Stimulated activated CD8-positive, alpha-beta memory T cell treated with anti-CD3 and anti-CD28 coated beads, Interleukin-7, amount 100 ng/mL, for 48 hours (primary cell): Measurements from ENCODE around the gene CAPZA2.

Source experiments
- DNase-seq, 2 donors: peaks; one replicate each; pipeline ENCODE4 v3.0.0-alpha.2; 2020; ENCODE audit warnings: low read depth in 1 of 2; ENCODE audit errors: extremely low read depth in 1 of 2

The CAPZA2 gene

DNA sequence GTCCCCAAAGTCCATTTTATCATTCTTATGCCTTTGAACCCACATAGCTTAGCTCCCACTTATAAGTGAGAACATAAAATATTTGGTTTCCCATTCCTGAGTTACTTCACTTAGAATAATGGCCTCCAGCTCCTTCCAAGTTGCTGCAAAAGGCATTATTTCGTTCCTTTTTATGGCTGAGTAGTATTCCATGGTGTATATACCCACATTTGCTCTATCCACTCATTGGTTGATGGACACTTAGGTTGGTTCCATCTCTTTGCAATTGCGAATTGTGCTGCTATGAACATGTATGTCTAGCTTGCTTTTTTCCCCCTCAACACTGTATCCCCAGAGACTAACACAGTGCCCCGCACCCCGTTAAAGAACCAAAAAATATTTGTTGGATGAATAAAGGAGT lies 670 bp upstream of the CAPZA2 start:
- no peak for DNase-seq

DNA sequence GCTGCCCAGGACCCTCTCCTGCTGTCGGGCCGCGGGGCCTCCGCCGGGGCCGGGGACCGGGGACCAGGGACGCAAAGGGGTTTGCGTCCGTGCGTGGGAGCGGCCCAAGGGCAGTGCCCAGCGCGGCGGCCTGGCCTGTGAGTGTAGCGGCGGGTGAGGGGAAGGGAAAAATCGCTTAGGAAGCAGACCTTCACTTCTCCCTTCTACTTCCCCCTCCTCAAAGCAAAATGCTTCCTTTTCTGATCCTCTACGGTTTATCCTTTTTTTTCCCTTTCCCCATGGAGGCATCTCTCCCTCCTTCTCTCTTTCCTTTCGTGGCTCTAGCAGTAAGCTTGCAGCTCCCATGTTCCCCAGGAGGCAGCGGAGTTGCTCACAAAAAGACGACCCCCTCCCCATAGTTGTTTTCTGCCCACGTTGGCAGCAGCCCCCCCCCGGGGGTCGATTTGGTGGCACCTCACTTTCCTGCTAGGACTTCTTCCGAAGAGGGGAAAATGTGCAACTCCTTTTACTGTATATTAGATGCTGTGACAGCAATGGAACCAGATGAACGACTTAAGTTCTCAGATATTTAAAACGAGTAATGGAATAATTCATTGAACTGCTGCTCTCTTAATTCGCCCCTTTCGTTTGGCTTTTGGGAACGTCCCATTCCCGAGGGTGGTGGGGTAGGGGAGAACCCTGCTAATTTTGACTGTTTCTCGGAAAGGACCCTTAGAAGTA lies 724 bp downstream of the CAPZA2 start:
- DNase-seq, result no peak

DNA sequence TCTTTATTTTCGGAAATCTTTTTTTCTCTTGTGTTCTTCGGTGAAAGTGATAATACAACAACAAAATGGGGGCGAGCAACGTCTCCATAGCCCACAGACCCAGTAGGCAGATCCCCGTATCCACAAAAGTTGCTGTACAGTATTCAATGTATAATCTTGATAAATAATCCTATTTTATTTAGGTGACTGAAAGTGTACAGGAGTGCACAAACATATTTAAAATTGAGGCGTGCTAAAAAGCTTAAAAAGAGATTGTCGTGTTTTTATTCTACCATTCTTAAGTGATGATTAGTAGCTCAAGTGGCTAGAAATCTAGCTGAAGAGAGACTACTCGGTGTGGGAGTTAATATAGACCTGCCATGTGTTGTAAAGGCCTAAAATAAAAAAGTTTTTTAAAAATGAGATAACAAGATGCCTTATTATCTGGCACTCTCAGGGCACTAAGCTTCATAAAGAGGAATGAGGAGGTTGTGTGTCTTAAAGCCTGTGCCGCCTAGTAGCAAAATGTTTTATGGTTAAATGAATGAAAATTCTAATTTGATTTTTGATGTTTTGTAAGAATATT lies 1.6 kb downstream of the CAPZA2 start:
- DNase-seq, result no peak

DNA sequence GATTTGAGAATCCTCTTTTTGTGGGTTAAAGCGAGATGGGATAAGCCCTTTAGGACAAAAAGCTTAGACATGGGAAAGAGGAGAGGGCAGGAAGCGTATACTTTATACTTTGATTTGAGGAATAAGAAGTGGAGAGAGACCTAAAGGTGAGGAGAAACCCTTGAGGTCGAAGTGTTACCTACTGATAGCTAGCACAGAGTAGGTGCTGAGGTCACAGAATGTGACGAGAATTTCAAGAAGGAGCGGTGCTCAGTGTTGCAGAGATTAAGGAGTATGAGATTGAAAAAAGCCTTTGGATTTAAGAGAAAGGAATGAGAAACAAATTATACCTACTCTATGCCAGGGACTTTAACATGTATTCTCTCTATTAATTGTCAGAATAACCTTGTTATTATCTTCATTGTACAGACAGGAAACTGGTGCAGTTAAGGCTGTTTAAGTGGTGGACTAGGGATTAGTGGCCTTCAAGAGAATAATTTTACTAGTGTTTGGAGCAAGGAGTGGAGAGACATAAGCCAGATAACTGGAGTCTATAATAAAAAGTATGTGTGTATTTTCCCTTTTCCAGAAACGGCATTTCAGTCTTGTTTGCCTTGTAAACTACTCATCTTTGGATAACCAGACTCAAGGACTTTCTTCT lies 8.8 kb downstream of the CAPZA2 start:
- no peak for DNase-seq

DNA sequence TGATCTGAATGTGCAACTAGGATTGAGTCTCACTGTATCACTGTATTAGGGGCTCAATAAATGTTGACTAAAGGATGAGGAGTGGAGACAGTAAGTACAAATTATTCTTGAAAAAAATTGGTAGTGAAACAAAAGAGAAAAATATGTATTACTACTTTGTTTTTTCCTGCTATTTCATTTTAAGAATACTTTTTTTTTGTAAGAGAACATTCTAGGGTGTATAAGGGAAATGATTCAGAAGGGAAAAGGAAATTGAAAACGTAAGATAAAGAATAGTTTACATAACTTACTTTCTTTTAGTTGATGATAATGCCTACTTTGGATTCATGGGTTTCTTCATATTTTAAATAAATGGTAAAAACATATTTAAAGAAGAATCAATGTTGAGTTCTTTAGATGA lies 9.6 kb downstream of the CAPZA2 start:
- DNase-seq, result no peak

DNA sequence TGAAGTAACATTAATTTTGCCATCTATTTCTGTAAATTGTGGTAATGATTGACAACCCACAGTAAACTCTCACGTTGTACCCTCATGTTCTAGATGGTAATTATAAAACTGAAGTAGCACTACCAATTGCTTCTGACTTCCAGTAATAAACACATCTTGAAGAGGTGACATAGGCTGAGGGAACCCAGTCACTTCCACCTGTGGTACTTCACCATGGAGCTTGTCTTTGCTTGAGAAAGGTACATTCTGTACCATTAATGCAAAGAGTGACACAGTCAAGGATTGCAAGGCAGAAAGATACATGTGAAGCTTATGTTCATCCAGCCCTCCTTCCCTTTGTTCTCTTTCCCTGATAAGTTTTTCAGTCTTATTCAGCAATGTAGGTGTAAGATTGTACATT lies 11.2 kb downstream of the CAPZA2 start:
- DNase-seq, result no peak

DNA sequence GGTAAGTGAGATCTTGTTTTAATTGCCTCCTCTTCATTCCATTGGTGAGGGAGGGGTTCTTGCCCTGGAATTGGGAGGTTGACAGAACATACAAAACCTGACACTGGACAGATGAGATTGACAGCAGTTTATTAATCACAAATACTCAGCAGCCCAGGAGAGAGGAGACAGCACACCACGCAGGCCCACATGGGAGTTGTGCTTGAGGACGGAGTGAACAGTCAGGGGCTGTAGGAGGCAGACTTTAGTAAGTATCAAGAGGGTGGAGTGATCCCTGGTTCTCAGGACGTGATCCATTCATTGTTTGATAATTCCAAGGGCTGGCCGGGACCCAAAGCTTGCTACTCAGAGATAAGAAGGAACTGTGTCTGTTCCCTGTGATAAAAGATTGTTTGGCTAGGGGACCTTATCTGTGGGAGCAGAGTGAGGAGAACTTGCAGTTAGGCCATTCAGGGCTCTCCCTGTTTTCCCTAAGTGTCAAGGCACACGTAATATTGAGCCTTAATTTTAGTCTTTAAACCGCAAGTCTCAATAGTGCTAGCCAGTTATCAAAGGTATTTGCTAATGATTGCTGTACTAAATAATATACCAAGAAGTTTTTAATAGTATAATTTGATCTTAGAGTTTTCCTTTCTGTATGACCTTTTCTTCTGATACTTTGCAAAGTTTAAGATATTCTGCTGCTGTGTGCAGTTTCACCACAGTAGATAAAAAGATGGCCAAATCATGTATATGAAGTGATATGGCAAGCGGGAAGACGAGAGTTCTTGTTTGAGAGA lies 14.5 kb downstream of the CAPZA2 start:
- no peak for DNase-seq

DNA sequence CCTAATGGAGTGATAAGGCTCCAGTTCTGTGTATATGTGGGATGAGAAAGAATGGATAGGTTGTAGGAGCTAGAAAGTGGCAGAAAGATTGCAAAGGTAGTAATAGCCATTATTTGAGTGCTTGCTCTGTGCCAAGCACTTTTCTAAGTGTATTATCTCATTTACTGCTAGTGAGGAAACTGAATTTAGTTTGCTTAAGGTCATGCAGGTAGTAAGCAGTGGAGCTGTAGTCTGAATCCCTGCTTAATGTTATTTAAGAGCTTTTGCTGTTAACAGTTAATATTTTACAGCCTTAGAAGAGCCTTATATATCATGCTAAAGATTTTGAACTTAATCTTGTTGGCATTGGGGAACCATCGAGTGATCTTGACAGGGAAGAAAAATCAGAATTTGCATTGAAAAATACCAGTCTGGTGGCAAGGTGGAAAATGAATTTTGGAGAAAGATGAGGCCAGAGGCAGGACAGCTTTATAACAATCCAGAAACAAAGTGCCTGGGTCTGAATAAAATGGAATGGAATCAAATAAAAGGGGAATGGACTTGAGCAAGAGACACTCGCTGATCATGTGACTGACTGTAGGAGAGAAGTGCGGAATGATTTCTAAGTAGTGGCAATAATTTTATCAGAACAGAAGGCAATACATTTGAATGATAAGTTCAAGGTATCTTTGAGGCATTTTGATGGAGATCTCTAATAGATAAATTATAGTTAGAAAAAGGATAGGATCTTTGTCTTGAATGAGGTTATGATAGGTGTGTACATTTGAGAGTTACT lies 15.2 kb downstream of the CAPZA2 start:
- DNase-seq, result no peak

DNA sequence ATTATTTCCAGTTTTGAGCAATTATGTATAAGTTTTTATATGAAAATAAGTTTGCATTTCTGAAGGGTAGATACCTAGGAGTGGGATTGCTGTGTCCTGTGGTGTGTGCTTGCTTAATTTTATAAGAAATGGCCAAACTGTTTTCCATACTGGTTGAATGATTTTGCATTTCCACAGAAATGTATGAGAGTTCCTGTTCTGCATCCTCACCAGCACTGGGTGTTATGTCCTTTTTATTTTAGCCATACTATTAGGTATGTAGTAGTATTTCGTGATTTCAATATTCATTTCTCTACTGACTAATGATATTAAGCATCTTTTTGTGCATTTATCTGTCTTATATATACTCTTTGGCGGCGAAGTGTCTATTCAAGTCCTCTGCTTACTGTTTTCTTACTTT lies 22.3 kb downstream of the CAPZA2 start:
- DNase-seq, result no peak

DNA sequence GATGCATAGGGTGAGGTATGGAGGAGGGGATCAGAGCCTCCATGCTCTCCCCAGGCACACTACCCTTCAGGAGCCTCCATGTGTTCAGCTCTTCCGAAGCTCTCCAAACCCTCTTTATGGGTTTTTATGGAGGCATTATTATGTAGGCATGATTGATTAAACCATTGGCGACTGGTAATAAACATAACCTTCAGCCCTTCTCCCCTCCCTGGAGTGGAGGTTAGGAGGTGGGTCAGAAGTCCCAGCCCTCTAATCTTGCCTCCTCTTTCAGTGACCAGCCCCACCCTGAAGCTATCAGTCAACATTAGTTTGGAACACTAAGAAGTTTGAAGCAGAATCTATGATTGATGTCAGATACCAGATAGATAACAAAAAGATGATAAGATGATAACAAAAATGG lies 23.3 kb downstream of the CAPZA2 start:
- DNase-seq, result no peak

DNA sequence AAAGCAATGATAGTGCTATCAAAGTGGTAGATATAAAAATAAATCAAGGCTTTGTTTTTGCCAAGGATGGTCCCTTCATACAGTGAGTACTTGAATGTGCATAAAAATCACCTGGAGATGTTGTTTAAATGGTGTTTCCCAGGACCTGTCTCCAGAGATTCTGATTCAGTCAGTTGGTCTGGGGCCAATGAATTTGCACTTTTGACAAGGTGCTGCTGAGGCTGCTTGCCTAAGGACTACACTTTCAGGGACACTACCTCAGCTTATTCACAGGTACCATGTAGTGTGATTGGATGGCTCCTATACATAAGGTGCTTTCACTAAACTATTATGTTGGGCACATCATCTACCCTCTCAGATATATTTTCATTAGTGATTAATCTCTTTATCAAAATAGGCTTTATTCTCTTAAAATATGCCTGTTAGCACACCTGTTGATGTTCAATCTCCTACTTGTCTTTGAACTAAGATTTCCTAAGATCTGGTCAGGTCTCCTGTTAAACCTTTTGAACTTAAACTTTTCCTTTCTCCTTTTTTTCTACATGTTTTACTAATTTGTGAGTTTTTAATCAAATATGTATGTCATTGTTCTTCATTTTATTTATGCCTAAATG lies 24.3 kb downstream of the CAPZA2 start:
- DNase-seq, result no peak

DNA sequence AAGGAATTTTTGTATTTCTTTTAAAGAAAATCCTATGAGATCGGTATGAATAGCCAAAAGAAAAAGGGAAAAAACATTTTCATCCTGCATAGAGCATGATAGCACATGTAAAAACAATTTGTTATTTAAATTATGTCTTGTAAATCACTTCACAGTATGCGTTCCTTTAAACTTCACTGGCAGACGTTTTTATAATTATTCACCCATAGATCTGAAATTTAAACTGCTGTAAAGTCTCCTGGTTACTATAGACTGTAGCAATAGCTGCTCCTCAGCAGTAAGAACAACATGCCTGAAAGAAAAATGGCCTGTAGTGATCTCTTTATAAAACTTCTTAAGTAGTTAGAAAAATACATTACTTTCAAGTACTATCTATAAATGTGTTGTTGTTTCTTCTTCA lies 26.5 kb downstream of the CAPZA2 start:
- DNase-seq, result no peak

DNA sequence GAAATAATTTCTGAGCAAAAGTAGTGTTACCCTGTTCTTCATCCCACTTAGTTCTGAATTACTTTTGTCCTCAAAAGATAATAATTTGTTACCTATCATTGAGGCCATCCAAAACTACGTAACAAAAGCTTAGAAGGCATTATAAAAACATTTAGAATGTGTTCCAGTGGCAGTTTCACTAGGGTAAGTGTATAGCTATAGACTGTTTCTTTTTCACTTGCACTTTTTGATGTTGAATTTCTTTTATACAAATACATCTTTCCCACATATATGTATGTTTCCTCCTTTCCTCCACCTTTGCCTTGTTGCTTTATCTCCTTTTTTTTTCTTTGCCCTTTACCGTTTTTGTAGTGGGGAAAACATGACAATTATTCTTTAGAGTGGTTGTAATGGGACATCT lies 33.5 kb downstream of the CAPZA2 start:
- no peak for DNase-seq

DNA sequence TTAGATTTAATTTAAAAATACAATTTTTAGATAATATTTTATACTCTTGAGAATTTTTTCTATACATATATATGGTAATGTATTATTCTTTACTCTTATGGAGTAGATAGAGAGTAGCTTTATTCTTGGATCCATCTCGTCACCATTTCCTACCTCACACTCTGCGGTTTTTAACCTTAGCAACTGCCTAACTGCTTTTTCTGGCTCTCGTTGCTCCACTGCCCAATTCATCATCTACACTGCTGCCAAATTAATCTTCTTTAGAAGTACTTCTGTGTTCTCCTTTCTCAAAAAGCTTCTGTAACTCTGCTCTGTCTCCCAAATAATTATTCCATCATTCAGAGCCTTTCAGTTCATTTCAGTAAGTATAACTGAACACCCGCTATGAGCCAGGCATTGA lies 35.3 kb downstream of the CAPZA2 start:
- DNase-seq, result no peak

DNA sequence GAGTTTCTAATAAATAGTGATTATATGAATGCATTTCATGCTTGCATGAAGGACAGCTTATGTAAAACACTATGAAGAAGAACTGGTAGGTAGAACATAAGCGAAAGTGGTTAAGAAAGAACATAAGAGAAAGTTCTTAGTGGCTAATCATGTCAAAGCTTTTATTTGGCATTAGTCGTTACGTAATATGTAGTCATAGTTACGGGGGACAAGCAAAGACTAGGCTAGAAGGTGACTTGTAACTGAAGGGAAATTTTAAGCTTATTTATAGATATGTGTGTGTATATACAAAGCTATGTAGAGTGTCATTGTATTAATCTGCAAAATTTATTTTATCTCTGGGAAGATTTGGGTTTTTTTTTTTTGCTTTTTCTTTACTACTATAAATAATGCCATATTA lies 36.9 kb downstream of the CAPZA2 start:
- DNase-seq, result no peak

DNA sequence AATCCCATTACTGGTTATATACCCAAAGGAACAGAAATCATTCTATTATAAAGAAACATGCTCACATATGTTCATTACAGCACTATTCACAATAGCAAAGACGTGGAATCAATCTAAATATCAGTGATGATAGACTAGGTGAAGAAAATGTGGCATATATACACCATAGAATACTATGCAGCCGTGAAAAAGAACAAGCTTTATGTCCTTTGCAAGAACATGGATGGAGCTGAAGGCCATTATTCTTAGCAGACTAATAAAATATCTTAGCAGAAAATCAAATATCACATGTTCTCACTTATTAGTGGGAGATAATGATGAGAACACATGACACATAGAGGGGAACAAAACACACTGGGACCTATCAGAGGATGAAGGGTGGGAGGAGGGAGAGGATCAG lies 38.8 kb downstream of the CAPZA2 start:
- DNase-seq, result no peak

DNA sequence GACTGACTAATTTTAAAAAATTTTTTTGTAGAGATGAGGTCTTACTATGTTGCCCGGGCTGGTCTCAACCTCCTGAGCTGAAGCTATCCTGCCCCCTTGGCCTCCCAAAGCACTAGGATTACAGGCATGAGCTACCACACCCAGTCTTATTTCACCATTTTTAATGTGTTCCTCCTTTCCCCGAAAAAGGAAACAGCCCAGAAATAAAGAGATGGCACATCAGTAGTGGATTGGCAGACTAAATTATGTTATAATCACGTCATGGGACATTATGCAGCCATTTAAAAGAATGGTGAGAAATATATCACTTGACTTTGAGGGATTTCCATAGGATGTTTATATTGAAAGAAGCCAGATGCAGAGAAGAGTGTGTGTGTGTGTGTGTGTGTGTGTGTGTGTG lies 40.5 kb downstream of the CAPZA2 start:
- no peak for DNase-seq

DNA sequence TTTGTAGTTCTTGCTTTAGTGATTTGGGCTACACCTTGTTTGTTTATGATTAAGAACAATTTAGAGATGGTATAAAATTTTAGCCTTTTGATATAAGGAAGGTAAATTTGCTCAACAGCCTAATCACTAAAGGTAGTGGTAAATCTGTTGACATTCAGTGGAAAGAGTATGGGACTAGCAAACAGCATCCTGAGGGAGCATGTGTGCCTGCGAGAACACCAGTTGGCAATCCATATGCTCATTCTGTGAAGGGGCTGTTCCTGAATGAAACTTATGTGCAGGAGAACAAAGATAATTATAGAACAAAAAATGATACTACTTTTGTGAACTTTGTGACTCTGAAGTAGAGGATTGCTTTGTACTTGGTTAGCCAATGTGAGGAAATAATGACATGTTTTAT lies 44.0 kb downstream of the CAPZA2 start:
- DNase-seq, result no peak

DNA sequence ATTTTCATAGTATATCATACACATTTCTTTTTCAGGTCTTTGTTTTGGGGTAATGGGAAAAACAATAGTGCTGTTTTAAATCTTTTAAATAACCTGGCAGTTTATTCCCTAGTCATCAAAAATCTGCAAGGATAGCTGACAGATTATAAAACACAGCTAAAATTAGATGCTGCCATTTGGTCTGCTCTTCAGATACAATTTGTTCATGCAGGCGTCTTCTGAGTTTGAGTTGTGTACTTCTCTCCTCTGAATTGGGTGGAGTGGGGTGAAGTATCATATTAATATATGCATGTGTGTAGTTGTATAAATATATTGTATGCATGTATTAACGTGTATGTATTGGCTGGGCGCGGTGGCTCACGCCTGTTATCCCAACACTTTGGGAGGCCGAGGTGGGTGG lies 48.0 kb downstream of the CAPZA2 start:
- DNase-seq, result no peak

DNA sequence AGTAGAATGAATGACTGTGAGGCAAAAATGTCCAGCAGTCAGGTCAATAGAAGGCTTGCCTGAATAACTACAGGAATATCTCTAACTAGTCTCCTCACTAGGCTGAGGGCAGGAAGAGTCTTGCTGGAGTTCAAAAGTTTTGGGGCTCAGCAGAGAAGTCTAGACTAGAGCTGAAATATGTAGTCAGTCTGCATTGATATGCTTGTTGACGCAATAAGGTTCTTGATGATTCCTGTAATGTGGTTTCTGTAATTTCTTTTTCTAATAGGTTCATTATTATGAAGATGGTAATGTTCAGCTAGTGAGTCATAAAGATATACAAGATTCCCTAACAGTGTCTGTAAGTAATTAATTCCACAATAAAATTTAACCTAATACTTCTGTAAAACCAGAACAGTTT lies 49.4 kb downstream of the CAPZA2 start:
- DNase-seq, result no peak
